HUES64 (cell line): Measurements from ENCODE around the gene ZFP69.

Source experiments
- H3K27ac ChIP-seq: 2 replicates; pipeline ENCODE4 v1.7.0; 2013; ENCODE audit warnings: low read depth, low read length, inconsistent platforms
- H3K27me3 ChIP-seq: 2 replicates; pipeline ENCODE4 v1.6.1; 2013; ENCODE audit warnings: mild to moderate bottlenecking, low read length; ENCODE audit not compliant: insufficient read depth
- H3K36me3 ChIP-seq: 2 replicates; pipeline ENCODE4 v1.6.1; 2013; ENCODE audit warnings: mild to moderate bottlenecking, low read length; ENCODE audit not compliant: insufficient read depth
- H3K4me1 ChIP-seq: 2 replicates; pipeline ENCODE4 v1.6.1; 2013; ENCODE audit warnings: mild to moderate bottlenecking, low read length, moderate library complexity; ENCODE audit not compliant: insufficient read depth
- H3K4me3 ChIP-seq: 2 replicates; pipeline ENCODE4 v1.5.1; 2013; ENCODE audit warnings: mild to moderate bottlenecking, low read length, moderate library complexity
- H3K9ac ChIP-seq: 2 replicates; pipeline ENCODE4 v1.6.1; 2013; ENCODE audit warnings: mild to moderate bottlenecking, low read depth, low read length
- H3K9me3 ChIP-seq: 2 replicates; pipeline ENCODE4 v1.6.1; 2013; ENCODE audit warnings: low read depth, low read length; ENCODE audit not compliant: insufficient read depth
- WGBS: fragments of 150-250, 120-280 bp; methylation state at CpG from one replicate; pipeline ENCODE4 v1.1.7; 2013; ENCODE audit warnings: missing lambda C conversion rate; 5-methylcytosine and 5-hydroxymethylcytosine counted together

The ZFP69 gene

GRCh38 chr1:40508375-40509341 is 31.6 kb downstream of the ZFP69 start, which contains the start of gene EXO5:
TSS of gene EXO5 (plus strand) at chr1:40508767. CDS start at chr1:40514545, 5,778 bp downstream.
- no peak within 1 kb of the TSS; the same call in 1 of the 2 replicates for H3K27ac ChIP-seq

GRCh38 chr1:40519517-40519916 is 42.4 kb downstream of the ZFP69 start:
- H3K4me3 ChIP-seq = no peak overlapping the region
- WGBS = 91% methylated on average over 2 of the region's 2 CpGs
- H3K36me3 ChIP-seq = peaks cover 20% of the 10 kb centered on the region
- no peak overlapping the region for H3K27ac ChIP-seq
- H3K27me3 ChIP-seq = no peaks in the 10 kb centered on the region
- H3K9ac ChIP-seq = no peak overlapping the region
- peaks cover 16% of the 10 kb centered on the region for H3K9me3 ChIP-seq
- H3K4me1 ChIP-seq = no peaks in the 10 kb centered on the region

More at GRCh38 chr1:40508375-40509341, 31.6 kb downstream of the ZFP69 start, which contains the start of gene EXO5:
- 3% methylated on average over 76 of the region's 76 CpGs for WGBS
- peaks cover 16% of the 10 kb centered on the region for H3K27me3 ChIP-seq
- peaks cover 2% of the 10 kb centered on the region; the same call in 1 of the 2 replicates for H3K9me3 ChIP-seq
- peaks cover 7% of the 10 kb centered on the region; the same call in 1 of the 2 replicates for H3K4me1 ChIP-seq
- peak within 1 kb of the TSS; percentile 77 for H3K9ac ChIP-seq
- peaks cover 5% of the 10 kb centered on the region; the same call in 1 of the 2 replicates for H3K36me3 ChIP-seq
- H3K4me3 ChIP-seq = peak within 1 kb of the TSS; percentile 75

GRCh38 chr1:40530735-40531380 is 53.8 kb downstream of the ZFP69 start:
- peaks cover 3% of the 10 kb centered on the region for H3K9me3 ChIP-seq
- peak overlapping the region; percentile 72 for H3K4me3 ChIP-seq
- H3K27ac ChIP-seq = peak overlapping the region; percentile 67
- H3K27me3 ChIP-seq = no peaks in the 10 kb centered on the region
- H3K4me1 ChIP-seq = no peaks in the 10 kb centered on the region
- peak overlapping the region; percentile 82 for H3K9ac ChIP-seq
- WGBS = 68% methylated on average over 5 of the region's 5 CpGs
- H3K36me3 ChIP-seq = no peaks in the 10 kb centered on the region; the same call in 1 of the 2 replicates

- H3K36me3 ChIP-seq = no peaks in the 10 kb centered on the region; the same call in 1 of the 2 replicates
- under 1% methylated on average over 35 of the region's 35 CpGs for WGBS
- H3K27me3 ChIP-seq = no peaks in the 10 kb centered on the region
- no peaks in the 10 kb centered on the region for H3K9me3 ChIP-seq
- H3K4me3 ChIP-seq = peak within 1 kb of the TSS; percentile 72
- H3K4me1 ChIP-seq = no peaks in the 10 kb centered on the region
- peak within 1 kb of the TSS; percentile 67 for H3K27ac ChIP-seq
- peak within 1 kb of the TSS; percentile 82 for H3K9ac ChIP-seq
These were observed 54.4 kb downstream of the ZFP69 start, which contains the start of gene ZNF684 for GRCh38 chr1:40531381-40532061. TSS of gene ZNF684 (plus strand) at chr1:40531637. CDS start at chr1:40533167, 1,530 bp downstream.

- Histone ChIP-seq H3K27ac (no peak overlapping the region), H3K4me3 (peak overlapping the region; percentile 72), H3K4me1 (no peaks in the 10 kb centered on the region), H3K9ac (peak overlapping the region; percentile 82), H3K36me3 (no peaks in the 10 kb centered on the region; the same call in 1 of the 2 replicates), H3K9me3 (no peaks in the 10 kb centered on the region), H3K27me3 (no peaks in the 10 kb centered on the region)
- 12% methylated on average over 3 of the region's 3 CpGs for WGBS
These were observed 54.9 kb downstream of the ZFP69 start for GRCh38 chr1:40532062-40532389.

- Histone ChIP-seq H3K27me3 (no peaks in the 10 kb centered on the region), H3K4me3 (peak overlapping the region; percentile 72; the same call in 1 of the 2 replicates), H3K4me1 (no peaks in the 10 kb centered on the region), H3K9me3 (no peaks in the 10 kb centered on the region), H3K9ac (no peak overlapping the region), H3K36me3 (no peaks in the 10 kb centered on the region; the same call in 1 of the 2 replicates), H3K27ac (no peak overlapping the region)
These were observed 55.8 kb downstream of the ZFP69 start for GRCh38 chr1:40532844-40533424.

GRCh38 chr1:40534589-40534988 is 57.5 kb downstream of the ZFP69 start:
- H3K27me3 ChIP-seq = no peaks in the 10 kb centered on the region
- H3K9ac ChIP-seq = no peak overlapping the region
- H3K9me3 ChIP-seq = no peaks in the 10 kb centered on the region
- H3K27ac ChIP-seq = no peak overlapping the region
- H3K4me3 ChIP-seq = no peak overlapping the region
- no peaks in the 10 kb centered on the region; the same call in 1 of the 2 replicates for H3K36me3 ChIP-seq
- no peaks in the 10 kb centered on the region for H3K4me1 ChIP-seq

GRCh38 chr1:40535732-40536131 is 58.6 kb downstream of the ZFP69 start:
- H3K9me3 ChIP-seq = no peaks in the 10 kb centered on the region
- WGBS = 83% methylated on average over 1 of the region's 2 CpGs
- H3K27me3 ChIP-seq = no peaks in the 10 kb centered on the region
- H3K4me3 ChIP-seq = no peak overlapping the region
- no peak overlapping the region for H3K9ac ChIP-seq
- no peaks in the 10 kb centered on the region for H3K4me1 ChIP-seq
- no peak overlapping the region for H3K27ac ChIP-seq
- H3K36me3 ChIP-seq = no peaks in the 10 kb centered on the region; the same call in none of the 2 replicates

- peaks cover 22% of the 10 kb centered on the region for H3K36me3 ChIP-seq
- no peaks in the 10 kb centered on the region for H3K27me3 ChIP-seq
- 79% methylated on average over 6 of the region's 7 CpGs for WGBS
- H3K9me3 ChIP-seq = no peaks in the 10 kb centered on the region
- H3K27ac ChIP-seq = no peak overlapping the region
- no peaks in the 10 kb centered on the region for H3K4me1 ChIP-seq
- H3K9ac ChIP-seq = no peak overlapping the region
- H3K4me3 ChIP-seq = no peak overlapping the region
These were observed 62.2 kb downstream of the ZFP69 start for GRCh38 chr1:40539338-40539737.
